ENCODE data around the gene NKX2-1.

NKX2-1 gene

GRCh38 chr14:36522347-36522971 lies 2.4 kb upstream of the NKX2-1 start:
- no peak for DNase-seq
- TF ChIP-seq POLR2A (IDR thresholded peaks at IDR 0.05; ENCODE audit: low read length) (no peak), GATA1 (IDR thresholded peaks at IDR 0.05; ENCODE audit: low read depth, low read length) (no peak)

- no peak for DNase-seq
- TF ChIP-seq GATA1 (IDR thresholded peaks at IDR 0.05; ENCODE audit: low read depth, low read length) (no peak), POLR2A (IDR thresholded peaks at IDR 0.05; ENCODE audit: low read length) (no peak)
These were observed 1.7 kb upstream of the NKX2-1 start for GRCh38 chr14:36521598-36522345.

- peak; percentile 22 to 30 for DNase-seq
- TF ChIP-seq GATA1 (IDR thresholded peaks at IDR 0.05; ENCODE audit: low read depth, low read length) (no peak), POLR2A (IDR thresholded peaks at IDR 0.05; ENCODE audit: low read length) (no peak)
These were observed 831 bp upstream of the NKX2-1 start for GRCh38 chr14:36520601-36521525.

GRCh38 chr14:36518586-36519430 lies 1.2 kb downstream of the NKX2-1 start:
- DNase-seq = no peak

GRCh38 chr14:36518031-36518585 lies 1.9 kb downstream of the NKX2-1 start:
- DNase-seq = no peak
- no peak for TF ChIP-seq POLR2A (IDR thresholded peaks at IDR 0.05; ENCODE audit: low read length)
- no peak for TF ChIP-seq GATA1 (IDR thresholded peaks at IDR 0.05; ENCODE audit: low read depth, low read length)

More at GRCh38 chr14:36518586-36519430, 1.2 kb downstream of the NKX2-1 start:
- TF ChIP-seq POLR2A (IDR thresholded peaks at IDR 0.05; ENCODE audit: low read length) (no peak), GATA1 (IDR thresholded peaks at IDR 0.05; ENCODE audit: low read depth, low read length) (no peak)

GRCh38 chr14:36517242-36518030 lies 2.6 kb downstream of the NKX2-1 start:
- no peak for DNase-seq

GRCh38 chr14:36516719-36517241 lies 3.3 kb downstream of the NKX2-1 start:
- TF ChIP-seq GATA1 (IDR thresholded peaks at IDR 0.05; ENCODE audit: low read depth, low read length) (no peak), POLR2A (IDR thresholded peaks at IDR 0.05; ENCODE audit: low read length) (no peak)
- DNase-seq = no peak

More at GRCh38 chr14:36517242-36518030, 2.6 kb downstream of the NKX2-1 start:
- no peak for TF ChIP-seq POLR2A (IDR thresholded peaks at IDR 0.05; ENCODE audit: low read length)
- no peak for TF ChIP-seq GATA1 (IDR thresholded peaks at IDR 0.05; ENCODE audit: low read depth, low read length)

GRCh38 chr14:36515896-36516718 lies 3.9 kb downstream of the NKX2-1 start:
- no peak for TF ChIP-seq POLR2A (IDR thresholded peaks at IDR 0.05; ENCODE audit: low read length)
- TF ChIP-seq GATA1 (IDR thresholded peaks at IDR 0.05; ENCODE audit: low read depth, low read length) = no peak
- DNase-seq = no peak

GRCh38 chr14:36515105-36515593 lies 4.9 kb downstream of the NKX2-1 start:
- TF ChIP-seq POLR2A (IDR thresholded peaks at IDR 0.05; ENCODE audit: low read length) (no peak), GATA1 (IDR thresholded peaks at IDR 0.05; ENCODE audit: low read depth, low read length) (no peak)
- DNase-seq = no peak

GRCh38 chr14:36514278-36515104 lies 5.5 kb downstream of the NKX2-1 start:
- TF ChIP-seq POLR2A (IDR thresholded peaks at IDR 0.05; ENCODE audit: low read length) = no peak
- no peak for TF ChIP-seq GATA1 (IDR thresholded peaks at IDR 0.05; ENCODE audit: low read depth, low read length)
- DNase-seq = no peak
